DND-41 (cell line): ENCODE measurements around the gene GATA5.

Experiments
- ATAC-seq: fragments of 200-7000 bp; cut with Tn5 transposase; 3 replicates; pipeline ENCODE4 v1.9.1; 2021; ENCODE audit warnings: low read depth; ENCODE audit not compliant: insufficient read depth
- DNase-seq: peaks from one replicate; pipeline ENCODE4 v3.0.0-alpha.2; 2020
- H2AFZ ChIP-seq: 2 replicates; pipeline ENCODE4 v1.6.0; 2012; ENCODE audit warnings: low read depth, low read length
- H3K27ac ChIP-seq: 2 replicates; pipeline ENCODE4 v1.5.1; 2012; ENCODE audit warnings: low read length, inconsistent platforms
- H3K27me3 ChIP-seq: fragments of 200-600 bp; sonication (generic); 2 replicates; pipeline ENCODE4 v1.6.0; 2012; ENCODE audit warnings: low read length, mild to moderate bottlenecking, inconsistent platforms; ENCODE audit not compliant: insufficient read depth, poor library complexity
- H3K36me3 ChIP-seq: 2 replicates; pipeline ENCODE4 v1.5.1; 2012; ENCODE audit warnings: low read length, inconsistent platforms; ENCODE audit not compliant: insufficient read depth
- H3K4me1 ChIP-seq: 2 replicates; pipeline ENCODE4 v1.5.1; 2012; ENCODE audit warnings: mild to moderate bottlenecking, low read length; ENCODE audit not compliant: insufficient read depth
- H3K4me2 ChIP-seq: 2 replicates; pipeline ENCODE4 v1.6.0; 2012; ENCODE audit warnings: mild to moderate bottlenecking, moderate library complexity, low read length, inconsistent platforms; ENCODE audit not compliant: insufficient read depth
- H3K4me3 ChIP-seq, 2 experiments: fragments of 200-600 bp in 1 of 2; shearing (Covaris generic) in 1 of 2; 2 replicates each; pipeline ENCODE4 v1.5.1; 2012 to 2016; ENCODE audit warnings: inconsistent platforms in 2 of 2, low read length in 2 of 2, mild to moderate bottlenecking in 2 of 2, low read depth in 1 of 2, moderate library complexity in 1 of 2
- H3K79me2 ChIP-seq: 2 replicates; pipeline ENCODE4 v1.6.0; 2012; ENCODE audit warnings: low read length, inconsistent platforms; ENCODE audit not compliant: insufficient read depth
- H3K9ac ChIP-seq: 2 replicates; pipeline ENCODE4 v1.6.0; 2012; ENCODE audit warnings: low read depth, mild to moderate bottlenecking, inconsistent platforms, low read length, moderate library complexity
- H3K9me3 ChIP-seq: 2 replicates; pipeline ENCODE4 v1.5.1; 2012; ENCODE audit warnings: low read length, moderate library complexity, mild to moderate bottlenecking, inconsistent platforms; ENCODE audit not compliant: insufficient read depth, severe bottlenecking
- H4K20me1 ChIP-seq: 2 replicates; pipeline ENCODE4 v1.6.0; 2012; ENCODE audit warnings: low read length; ENCODE audit not compliant: insufficient read depth
- EZH2 ChIP-seq: IDR thresholded peaks from 3 replicates; pipeline ENCODE4 v1.6.1; 2012; ENCODE audit warnings: borderline replicate concordance, low read depth, mild to moderate bottlenecking, moderate library complexity, low read length, inconsistent platforms; ENCODE audit not compliant: severe bottlenecking
- TF ChIP-seq, protein P1 (sequence below): IDR thresholded peaks from 2 replicates; pipeline ENCODE4 v1.5.1; 2012; ENCODE audit warnings: borderline replicate concordance, low read length, moderate library complexity, mild to moderate bottlenecking; ENCODE audit not compliant: poor library complexity, severe bottlenecking; ENCODE audit errors: extremely low read depth

The GATA5 gene

GRCh38 chr20:62433658-62434497 lies 41.9 kb downstream of the GATA5 start:
- Histone ChIP-seq H3K79me2 (no peaks in the 10 kb centered on the region), H3K9me3 (no peaks in the 10 kb centered on the region), H4K20me1 (peaks cover 25% of the 10 kb centered on the region), H3K4me1 (no peaks in the 10 kb centered on the region), H3K4me2 (no peak overlapping the region), H3K4me3 (no peak overlapping the region), H3K9ac (no peak overlapping the region), H3K27ac (no peak overlapping the region), H2AFZ (no peak overlapping the region), H3K36me3 (no peaks in the 10 kb centered on the region), H3K27me3 (peaks cover 10% of the 10 kb centered on the region)
- TF ChIP-seq, protein P1, sequence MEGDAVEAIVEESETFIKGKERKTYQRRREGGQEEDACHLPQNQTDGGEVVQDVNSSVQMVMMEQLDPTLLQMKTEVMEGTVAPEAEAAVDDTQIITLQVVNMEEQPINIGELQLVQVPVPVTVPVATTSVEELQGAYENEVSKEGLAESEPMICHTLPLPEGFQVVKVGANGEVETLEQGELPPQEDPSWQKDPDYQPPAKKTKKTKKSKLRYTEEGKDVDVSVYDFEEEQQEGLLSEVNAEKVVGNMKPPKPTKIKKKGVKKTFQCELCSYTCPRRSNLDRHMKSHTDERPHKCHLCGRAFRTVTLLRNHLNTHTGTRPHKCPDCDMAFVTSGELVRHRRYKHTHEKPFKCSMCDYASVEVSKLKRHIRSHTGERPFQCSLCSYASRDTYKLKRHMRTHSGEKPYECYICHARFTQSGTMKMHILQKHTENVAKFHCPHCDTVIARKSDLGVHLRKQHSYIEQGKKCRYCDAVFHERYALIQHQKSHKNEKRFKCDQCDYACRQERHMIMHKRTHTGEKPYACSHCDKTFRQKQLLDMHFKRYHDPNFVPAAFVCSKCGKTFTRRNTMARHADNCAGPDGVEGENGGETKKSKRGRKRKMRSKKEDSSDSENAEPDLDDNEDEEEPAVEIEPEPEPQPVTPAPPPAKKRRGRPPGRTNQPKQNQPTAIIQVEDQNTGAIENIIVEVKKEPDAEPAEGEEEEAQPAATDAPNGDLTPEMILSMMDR = no peak
- no peak for TF ChIP-seq EZH2
- ATAC-seq (no peak), DNase-seq (no peak)

DNA sequence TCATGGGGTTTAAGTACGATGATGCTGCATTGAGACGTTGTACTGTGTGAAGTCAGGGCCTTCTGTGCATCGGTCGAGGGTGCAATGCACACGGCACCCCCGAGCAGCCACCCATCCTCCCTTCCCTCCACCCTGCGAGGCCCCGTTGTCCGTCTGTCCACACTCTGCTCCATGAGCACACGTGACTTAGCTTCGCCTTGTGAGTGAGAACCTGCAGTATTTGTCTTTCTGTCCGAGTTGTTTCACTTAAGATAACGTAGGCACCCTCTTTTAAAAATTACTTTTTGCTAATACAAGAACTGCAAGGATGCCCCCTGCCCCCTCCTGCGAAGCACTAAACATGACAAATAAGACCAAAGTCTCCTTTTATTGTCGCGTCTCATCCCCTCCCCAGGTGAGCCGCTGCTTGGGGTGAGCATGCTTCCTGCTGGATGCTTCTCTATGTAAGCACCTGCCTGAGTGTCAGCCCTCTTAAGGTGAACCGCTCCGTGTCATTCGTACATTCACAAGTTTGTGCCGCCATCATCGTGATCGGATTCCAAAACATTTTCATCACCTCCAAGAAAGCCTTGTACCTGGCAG lies 44.8 kb downstream of the GATA5 start:
- ATAC-seq (no peak), DNase-seq (no peak)
- Histone ChIP-seq H3K4me2 (no peak overlapping the region), H3K9ac (no peak overlapping the region), H3K4me3 (no peak overlapping the region), H3K27me3 (peaks cover 10% of the 10 kb centered on the region), H3K27ac (no peak overlapping the region), H4K20me1 (peaks cover 21% of the 10 kb centered on the region), H3K9me3 (no peaks in the 10 kb centered on the region), H3K4me1 (no peaks in the 10 kb centered on the region), H2AFZ (no peak overlapping the region), H3K36me3 (no peaks in the 10 kb centered on the region), H3K79me2 (no peaks in the 10 kb centered on the region)
- no peak for TF ChIP-seq EZH2
- TF ChIP-seq, protein P1 = no peak

DNA sequence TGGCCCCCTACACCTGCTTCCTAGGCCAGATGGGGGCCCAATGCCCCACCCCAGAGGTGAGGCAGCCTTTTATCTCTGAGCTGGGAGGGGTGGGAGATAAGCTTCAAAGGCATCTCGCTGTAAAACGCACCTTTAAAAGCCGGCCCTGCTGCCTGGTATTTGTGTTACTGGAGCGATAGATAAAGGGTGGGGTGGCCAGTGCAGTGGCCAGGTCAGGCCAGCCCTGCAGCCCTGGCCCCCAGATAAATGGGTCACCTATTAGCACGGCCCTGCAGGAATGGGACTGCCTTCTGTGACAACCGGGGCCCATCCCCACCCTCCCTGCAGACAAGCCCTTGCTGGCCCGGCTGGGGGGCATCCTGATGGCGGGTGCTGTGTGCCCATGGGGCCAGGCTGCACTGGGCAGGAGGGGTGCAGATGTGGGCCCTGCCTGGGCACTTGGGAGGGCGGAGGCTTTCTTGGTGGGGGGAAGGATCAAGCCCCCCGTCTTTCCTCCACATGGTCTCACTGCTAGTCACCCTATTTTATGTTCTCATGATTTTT lies 45.4 kb downstream of the GATA5 start:
- Histone ChIP-seq H3K4me3 (no peak overlapping the region), H3K27me3 (peaks cover 8% of the 10 kb centered on the region), H3K36me3 (no peaks in the 10 kb centered on the region), H3K9me3 (no peaks in the 10 kb centered on the region), H4K20me1 (peaks cover 21% of the 10 kb centered on the region), H3K9ac (no peak overlapping the region), H3K27ac (no peak overlapping the region), H3K4me1 (no peaks in the 10 kb centered on the region), H3K79me2 (no peaks in the 10 kb centered on the region), H3K4me2 (no peak overlapping the region), H2AFZ (no peak overlapping the region)
- TF ChIP-seq EZH2 = no peak
- TF ChIP-seq, protein P1 = no peak
- DNase-seq = no peak
- ATAC-seq = no peak
